GM08714 (cell line): ENCODE results near the gene PTBP2.

Experiments
- H3K4me3 ChIP-seq: fragments of 200-500 bp; sonication (Bioruptor generic); 2 replicates; pipeline ENCODE4 v1.5.1; 2014; ENCODE audit warnings: mild to moderate bottlenecking, low read length, inconsistent platforms
- ZNF274 ChIP-seq: IDR thresholded peaks from 2 replicates; pipeline ENCODE4 v1.6.1; 2012; ENCODE audit warnings: mild to moderate bottlenecking, low read depth, low read length

PTBP2 gene

DNA sequence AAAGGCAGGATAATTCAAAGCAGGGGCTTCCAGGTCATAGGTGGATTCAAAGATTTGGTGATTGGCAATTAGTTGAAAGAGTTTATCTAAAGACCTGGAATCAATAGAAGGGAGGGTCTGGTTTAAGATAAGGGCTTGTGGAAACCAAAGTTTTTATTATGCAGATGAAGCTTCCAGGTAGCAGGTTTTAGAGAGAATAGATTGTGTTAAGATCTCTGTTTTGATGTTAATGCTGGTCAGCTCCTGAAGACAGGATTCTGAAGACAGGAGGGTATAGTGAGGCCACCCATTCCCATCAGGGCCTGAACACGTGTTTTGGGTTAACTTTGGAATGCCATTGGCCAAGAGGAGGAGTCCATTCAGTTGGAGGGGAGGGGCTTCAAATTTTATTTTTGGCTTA lies 6.1 kb upstream of the PTBP2 start:
- no peak overlapping the region for H3K4me3 ChIP-seq
- no peak for TF ChIP-seq ZNF274

DNA sequence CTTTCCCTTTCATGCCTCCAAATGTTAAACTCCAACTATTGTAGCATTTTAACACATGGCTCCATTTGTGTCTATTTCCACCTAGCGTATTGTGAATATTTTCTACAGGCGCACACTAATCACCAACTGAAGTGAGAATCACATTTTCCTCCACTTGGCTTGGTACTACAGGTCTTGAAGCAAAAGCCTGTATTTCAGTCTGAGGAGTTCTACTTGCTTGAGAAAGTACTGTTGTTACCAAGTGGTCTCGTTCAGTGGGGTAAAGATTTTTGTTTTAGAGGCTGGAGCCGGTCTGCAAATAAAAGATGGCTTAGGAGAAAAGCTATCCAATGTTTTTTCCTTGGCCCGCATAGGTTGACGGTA lies 550 bp upstream of the PTBP2 start:
- peak overlapping the region; percentile 92; the same call in 1 of the 2 replicates for H3K4me3 ChIP-seq
- no peak for TF ChIP-seq ZNF274

DNA sequence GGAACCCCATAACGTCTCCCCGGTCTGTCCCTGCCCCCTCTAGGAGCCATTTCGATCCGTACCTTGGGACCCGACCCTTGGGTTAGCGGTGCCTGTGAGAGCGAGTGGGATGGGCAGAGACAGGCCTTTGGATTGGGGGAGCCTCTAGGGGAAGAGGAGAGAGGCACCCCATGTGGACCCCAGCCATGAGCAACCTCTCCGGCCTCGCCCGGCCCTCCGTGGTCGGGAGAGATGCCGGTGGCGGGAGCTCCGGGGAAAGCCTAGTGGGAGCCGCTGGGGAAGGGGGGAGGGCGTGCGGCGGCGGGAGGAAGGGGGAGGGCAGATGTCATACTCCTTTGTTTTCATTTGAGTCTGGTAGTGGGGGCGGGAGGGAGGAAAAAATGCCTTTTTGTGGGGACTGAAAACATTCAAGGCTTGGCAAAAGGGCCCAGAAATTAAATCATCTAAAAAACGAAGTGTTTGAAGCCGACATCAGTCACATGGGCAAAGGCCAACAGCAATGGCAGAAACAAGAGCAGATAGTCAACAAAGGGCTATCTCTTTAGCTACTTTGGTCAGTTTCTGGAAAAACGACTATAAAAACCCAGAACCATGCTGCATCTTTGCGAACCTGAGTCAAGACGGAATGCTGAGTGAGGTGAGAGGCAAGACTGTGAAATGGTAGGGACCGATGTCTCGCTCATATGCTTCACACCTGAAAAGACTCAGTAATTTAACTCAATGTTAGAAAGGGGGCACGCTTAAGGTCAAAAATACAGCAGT lies 758 bp downstream of the PTBP2 start:
- no peak for TF ChIP-seq ZNF274
- H3K4me3 ChIP-seq: peak overlapping the region; percentile 92

DNA sequence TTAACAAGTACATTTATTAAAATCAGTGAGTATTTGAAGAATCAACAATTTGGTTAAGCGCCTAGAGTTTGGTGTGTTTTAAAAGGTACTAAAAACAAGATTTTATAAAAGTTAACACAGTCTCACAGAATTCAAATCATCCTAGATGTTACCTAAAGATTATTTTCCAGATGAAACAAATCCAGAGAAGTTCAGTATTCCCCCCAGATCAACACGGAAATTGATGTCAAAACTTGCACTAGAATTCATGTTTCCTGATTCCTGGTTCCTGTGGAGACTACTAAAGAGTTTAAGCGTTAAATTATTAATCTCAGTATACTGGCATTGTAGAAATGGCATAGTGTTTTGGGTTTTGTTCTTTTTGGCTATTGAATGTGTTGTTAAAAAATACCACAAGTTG lies 1.4 kb downstream of the PTBP2 start:
- peak overlapping the region; percentile 92 for H3K4me3 ChIP-seq
- TF ChIP-seq ZNF274: no peak

DNA sequence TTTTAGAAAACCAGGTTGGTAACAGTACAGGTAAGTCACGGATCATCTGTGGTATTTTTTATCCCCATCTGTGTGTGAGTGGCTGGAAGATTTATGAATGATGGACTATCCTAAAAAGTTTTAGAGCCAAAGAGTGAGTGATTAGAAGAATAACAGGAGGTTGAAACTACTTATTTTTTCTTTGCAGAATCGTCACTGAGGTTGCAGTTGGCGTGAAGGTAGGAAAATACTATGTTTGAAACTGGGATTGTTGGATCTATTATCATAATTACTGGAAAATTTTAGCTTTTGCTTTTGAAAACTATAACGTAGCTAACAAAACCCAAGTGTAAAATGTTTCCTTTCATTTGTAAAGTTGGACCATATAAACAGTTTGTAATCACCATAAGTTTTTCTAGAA lies 1.8 kb downstream of the PTBP2 start:
- peak overlapping the region; percentile 92; the same call in 1 of the 2 replicates for H3K4me3 ChIP-seq
- no peak for TF ChIP-seq ZNF274

DNA sequence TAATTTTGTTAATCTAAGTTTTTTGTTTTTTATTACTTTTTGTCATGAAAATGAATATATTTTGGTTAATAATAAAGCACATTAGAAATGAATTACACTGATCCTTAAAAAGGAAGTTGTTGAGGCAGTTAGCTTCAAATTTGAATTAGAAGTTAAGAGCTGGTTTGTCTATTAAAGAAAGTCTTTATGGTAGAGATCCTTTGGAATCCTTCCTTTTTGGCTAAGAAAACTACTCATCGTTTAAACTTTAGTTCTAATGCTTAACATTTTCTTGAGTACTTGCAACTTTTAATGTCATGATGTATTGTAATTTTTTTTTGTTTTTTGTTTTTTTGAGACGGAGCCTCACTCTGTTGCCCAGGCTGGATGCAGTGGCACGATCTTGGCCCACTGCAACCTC lies 2.4 kb downstream of the PTBP2 start:
- TF ChIP-seq ZNF274: no peak
- H3K4me3 ChIP-seq: no peak overlapping the region; the same call in 1 of the 2 replicates

DNA sequence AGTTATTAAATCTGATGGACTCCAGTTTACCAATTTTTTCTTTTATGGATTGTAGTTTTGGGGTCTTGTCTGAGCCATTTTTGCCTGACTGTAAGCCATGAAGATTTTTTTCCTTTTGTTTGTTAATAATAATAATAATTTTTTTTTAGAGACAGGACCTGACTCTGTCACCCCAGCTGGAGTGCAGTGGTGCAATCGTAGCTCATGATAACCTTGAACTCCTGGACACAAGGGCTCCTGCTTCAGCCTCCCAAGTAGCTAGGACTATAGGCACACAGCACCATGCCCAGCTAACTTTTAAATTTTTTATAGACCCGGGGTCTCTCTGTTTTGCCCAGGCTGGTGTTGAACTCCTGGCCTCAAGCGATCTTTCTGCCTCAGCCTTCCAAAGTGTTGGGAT lies 6.3 kb downstream of the PTBP2 start:
- no peak overlapping the region for H3K4me3 ChIP-seq
- TF ChIP-seq ZNF274: no peak

DNA sequence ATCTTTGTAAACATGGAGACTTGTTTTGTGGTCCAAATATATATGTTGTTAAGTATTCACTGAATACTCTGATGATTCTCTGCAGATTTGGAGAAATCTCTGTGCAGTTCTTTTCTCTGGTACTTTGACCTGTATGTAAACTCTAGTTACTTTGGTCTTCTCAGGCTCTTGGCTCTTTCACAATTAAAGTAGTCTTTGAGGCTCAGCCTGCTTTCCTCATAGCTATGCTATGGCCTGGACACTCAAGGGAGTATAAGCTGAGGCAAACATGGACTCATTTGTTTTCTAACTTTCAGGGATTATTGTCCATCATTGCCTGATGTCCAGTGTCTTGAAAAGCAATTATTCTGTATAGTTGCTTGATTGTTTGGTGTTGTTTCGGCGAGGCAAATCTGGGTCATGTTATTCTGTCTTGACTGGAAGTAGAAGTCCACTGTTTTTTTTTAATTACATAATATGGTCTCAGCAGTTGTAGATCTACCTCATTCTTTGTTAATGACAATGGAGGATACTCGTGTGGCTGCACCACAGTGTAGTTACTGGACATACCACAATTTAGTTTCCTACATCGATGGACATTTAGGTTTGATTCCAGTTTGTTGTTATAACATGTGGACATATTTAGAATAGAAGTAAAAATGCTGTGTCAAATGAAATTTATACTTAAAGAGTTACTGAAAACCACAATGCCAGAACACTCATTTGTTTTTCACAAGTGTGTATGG lies 9.2 kb downstream of the PTBP2 start:
- no peak overlapping the region for H3K4me3 ChIP-seq
- no peak for TF ChIP-seq ZNF274

DNA sequence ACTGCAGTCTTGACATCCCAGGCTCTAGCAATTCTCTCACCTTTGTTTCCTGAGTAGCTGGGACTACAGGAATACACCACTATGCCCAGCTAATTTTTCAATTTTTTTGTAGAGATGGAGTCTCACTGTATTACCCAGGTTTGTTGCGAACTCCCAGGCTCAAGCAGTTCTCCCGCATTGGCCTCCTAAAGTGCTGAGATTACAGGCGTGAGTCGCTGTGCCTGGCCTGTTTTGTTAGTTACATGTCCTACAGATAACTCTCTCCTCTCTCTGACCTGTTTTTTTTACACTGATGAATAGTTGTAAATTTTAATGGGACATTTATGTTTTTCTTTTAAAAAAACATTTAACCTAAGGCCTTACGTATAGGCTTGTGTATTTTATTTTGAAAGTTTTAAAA lies 19.8 kb downstream of the PTBP2 start:
- no peak overlapping the region for H3K4me3 ChIP-seq
- TF ChIP-seq ZNF274: no peak

DNA sequence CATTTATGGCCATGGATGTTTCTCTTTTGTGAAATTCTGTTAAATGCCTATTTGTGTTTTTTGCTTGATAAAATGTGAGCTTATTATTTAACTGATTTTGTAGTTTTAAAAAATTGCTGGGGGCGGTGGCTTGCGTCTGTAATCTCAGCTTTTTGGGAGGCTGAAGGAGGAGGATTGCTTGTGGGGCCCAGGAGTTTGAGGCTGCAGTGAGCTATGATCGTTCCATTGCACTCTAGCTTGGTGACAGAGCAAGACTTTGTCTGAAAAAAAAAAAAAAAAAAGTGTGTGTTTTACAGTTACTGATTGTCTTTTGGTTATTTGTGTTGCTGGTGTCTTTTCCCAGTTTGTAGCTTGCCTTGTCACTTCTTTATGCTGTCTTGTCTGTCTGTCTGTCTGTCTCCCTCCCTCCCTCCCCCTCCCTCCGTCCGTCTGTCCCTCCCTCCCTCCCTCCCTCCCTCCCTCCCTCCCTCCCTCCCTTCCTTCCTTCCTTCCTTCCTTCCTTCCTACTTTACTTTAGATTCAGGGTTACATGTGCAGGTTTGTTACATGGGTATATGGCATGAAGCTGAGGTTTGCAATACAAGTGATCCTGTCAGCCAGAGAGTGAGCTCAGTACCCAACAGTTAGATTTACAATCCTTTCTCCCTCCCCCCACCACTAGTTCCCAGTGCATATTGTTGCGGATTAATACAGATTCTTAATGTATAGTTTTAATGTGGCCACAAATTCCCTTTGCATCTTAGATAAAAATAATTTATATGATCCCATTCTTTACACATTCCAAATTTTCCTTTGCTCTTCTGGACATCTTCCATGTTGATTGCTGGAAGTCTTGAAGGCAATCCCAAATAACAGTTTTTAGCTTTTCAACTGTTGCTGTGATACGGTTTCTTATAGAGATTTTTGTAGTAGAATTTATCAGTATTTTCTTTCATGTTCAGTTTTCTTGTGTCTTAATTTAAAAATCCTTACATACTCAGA lies 25.1 kb downstream of the PTBP2 start:
- TF ChIP-seq ZNF274: no peak
- no peak overlapping the region for H3K4me3 ChIP-seq

DNA sequence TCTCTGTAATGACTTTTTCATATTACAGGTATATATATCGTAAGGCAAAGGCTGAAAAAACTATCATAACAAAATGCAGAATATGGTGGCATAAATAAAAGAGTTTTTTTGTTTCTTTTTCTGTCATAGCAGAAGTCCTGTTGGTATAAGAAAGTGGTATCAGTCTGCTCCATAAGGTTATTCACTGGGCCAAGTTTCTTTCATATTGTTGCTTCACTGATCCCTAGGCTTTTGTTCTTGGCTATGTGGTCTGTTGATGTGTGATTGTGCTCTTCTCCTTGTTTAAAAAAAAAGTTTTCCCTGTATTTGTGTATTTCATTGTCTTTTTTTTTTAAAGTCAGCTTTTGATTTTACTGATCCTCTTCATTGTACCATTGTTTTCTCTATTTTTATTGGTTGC lies 26.0 kb downstream of the PTBP2 start:
- H3K4me3 ChIP-seq: no peak overlapping the region
- TF ChIP-seq ZNF274: no peak

DNA sequence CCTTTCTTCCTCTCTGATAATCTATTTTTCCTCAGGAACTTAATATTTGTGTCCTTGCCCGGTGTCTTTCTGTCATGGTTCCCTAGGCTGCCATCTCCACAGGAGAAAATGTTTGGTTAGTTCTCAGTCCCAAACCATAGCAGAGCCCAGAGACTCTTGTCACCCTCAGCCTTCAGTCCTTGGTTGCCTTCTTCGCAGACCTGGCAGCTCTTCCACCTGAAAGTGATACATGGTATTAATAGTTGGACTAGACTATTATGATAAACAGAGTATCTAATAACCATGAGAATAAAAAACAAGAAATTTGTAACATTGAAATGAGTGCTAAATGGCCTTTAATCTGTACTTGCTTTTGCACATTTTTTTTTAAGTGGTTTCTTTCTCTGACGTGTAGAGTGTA lies 26.5 kb downstream of the PTBP2 start:
- TF ChIP-seq ZNF274: no peak

DNA sequence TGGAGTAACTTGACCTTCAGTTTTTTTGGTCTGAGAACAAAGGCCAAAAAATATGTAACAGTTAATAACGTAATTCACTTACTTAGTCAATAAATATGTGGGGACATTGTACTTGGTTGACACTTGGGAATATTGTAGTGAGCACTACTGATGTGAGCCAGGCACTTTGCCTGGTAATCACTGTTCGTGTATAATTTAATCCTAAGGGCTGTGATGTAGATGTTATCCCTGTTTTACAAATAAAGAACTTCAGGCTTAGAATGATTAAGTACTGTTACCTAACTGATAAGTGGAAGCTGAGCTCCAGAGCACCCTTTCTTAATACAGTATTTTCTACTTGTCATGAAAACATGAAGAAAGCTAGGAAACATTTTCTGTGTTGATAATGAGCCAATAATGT lies 28.0 kb downstream of the PTBP2 start:
- TF ChIP-seq ZNF274: no peak
- no peak overlapping the region for H3K4me3 ChIP-seq

More for the DNA sequence above, 26.5 kb downstream of the PTBP2 start:
- no peak overlapping the region for H3K4me3 ChIP-seq

DNA sequence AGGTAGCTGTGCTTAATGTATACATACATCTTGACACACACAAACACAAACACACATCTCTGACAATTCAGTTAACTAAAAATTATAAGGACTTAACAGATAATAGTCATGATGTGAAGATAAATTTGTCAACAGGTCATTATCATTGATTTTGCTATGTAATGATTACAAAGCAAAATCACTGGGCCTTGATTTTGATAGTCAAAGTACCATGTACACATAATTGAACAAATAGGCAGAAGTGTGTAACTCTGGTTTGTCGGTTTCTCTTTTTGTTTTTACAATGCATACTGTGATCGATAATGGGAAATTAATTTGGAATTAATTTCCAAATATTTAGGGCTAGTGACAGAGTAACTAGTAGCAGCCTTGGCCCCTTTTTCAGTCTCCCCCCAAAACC lies 30.8 kb downstream of the PTBP2 start:
- TF ChIP-seq ZNF274: no peak
- H3K4me3 ChIP-seq: no peak overlapping the region
